Measurements from ENCODE around the gene ANKRD13A. TPM values are rescaled to one million over a fixed set of nuclear protein-coding genes. Genes with fewer than 3 reads are reported as not detected.
"Not testable (repeated sequence)": the region's sequence is repeated elsewhere in the genome, so short reads cannot be mapped to it uniquely, and the experiment has no call there.

Gene ANKRD13A
- total RNA-seq, 4 donors from 2014 or later, result 91.3 to 165 (median 124) TPM

DNA sequence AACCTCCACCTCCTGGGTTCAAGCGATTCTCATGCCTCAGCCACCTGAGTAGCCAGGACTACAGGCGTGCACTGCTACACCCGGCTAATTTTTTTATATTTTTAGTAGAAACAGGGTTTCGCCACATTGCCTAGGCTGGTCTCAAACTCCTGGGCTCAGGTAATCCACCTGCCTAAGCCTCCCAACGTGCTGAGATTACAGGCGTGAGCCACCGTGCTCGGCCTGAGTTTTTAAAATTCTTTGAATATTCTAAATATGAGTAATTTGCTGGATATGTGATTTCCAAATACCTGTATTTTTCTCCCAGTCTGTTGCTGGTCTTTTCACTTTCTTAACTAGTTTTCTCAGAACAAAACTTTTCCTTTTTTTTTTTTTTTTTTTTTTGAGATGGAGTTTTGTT is 30.4 kb upstream of the ANKRD13A start:
- intact Hi-C loops (cut with DNase I), result no loop called here
- Histone ChIP-seq H3K9me3 (no peaks in the 10 kb centered on the region), H3K36me3 (peaks cover 11 to 99% (median 85%) of the 10 kb centered on the region in 4 donors), H3K27ac (replicated peaks in 1 of 4) (no peak overlapping the region), H3K4me1 (no peaks in the 10 kb centered on the region), H3K27me3 (no peaks in the 10 kb centered on the region), H3K4me3 (no peak overlapping the region)
- TF ChIP-seq EP300 (IDR thresholded peaks at IDR 0.05) (no peak), POLR2A (IDR thresholded peaks at IDR 0.05; ENCODE audit: low read depth) (no peak), CTCF (IDR thresholded peaks at IDR 0.05) (no peak), POLR2AphosphoS5 (IDR thresholded peaks at IDR 0.05) (no peak)
- WGBS, result 93% methylated on average over 8 of the region's 8 CpGs
- no peak for DNase-seq (ENCODE audit: extremely low spot score)

- DNase-seq (ENCODE audit: extremely low spot score), result no peak
- H3K27me3 ChIP-seq, result no peaks in the 10 kb centered on the region
- no peak for TF ChIP-seq POLR2AphosphoS5 (IDR thresholded peaks at IDR 0.05)
- TF ChIP-seq EP300 (IDR thresholded peaks at IDR 0.05), result no peak
- no peak for TF ChIP-seq CTCF (IDR thresholded peaks at IDR 0.05)
- WGBS, result 88% methylated on average over 4 of the region's 4 CpGs
- no peaks in the 10 kb centered on the region for H3K9me3 ChIP-seq
- H3K36me3 ChIP-seq, result peaks cover 39 to 99% (median 93%) of the 10 kb centered on the region in 4 donors
- H3K27ac ChIP-seq (replicated peaks in 1 of 4), result no peak overlapping the region
- no peak overlapping the region for H3K4me3 ChIP-seq
- no peaks in the 10 kb centered on the region for H3K4me1 ChIP-seq
- intact Hi-C loops (cut with DNase I), result no loop called here
Observed at GRCh38 chr12:109972821-109973220, 26.4 kb upstream of the ANKRD13A start.

DNA sequence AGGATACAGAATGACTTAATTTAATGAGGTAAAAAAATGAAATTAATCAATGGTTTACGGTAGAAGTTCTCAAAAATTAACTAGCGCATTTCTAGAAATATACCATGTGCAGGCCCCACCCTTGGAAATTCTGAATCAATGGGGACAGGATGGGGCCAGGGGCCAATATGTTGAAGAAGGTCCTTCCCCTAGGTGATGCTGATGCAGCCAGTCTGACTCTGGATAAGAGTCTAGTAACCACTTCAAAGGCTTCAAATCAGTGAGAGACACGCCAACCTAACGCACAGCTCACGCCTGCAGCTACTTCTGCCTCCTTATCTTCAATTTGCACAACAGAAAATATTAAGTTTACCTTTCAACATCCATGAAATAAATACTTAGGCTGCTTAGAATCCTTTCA is 17.9 kb upstream of the ANKRD13A start:
- no peak for DNase-seq (ENCODE audit: extremely low spot score)
- H3K9me3 ChIP-seq, result no peaks in the 10 kb centered on the region
- H3K27ac ChIP-seq (replicated peaks in 1 of 4), result no peak overlapping the region
- peaks cover 68 to 100% (median 96%) of the 10 kb centered on the region in 4 donors for H3K36me3 ChIP-seq
- no peaks in the 10 kb centered on the region for H3K27me3 ChIP-seq
- TF ChIP-seq CTCF (IDR thresholded peaks at IDR 0.05) (no peak), EP300 (IDR thresholded peaks at IDR 0.05) (no peak), POLR2AphosphoS5 (IDR thresholded peaks at IDR 0.05) (no peak), POLR2A (IDR thresholded peaks at IDR 0.05; ENCODE audit: low read depth) (no peak)
- WGBS, result 97% methylated on average over 5 of the region's 5 CpGs
- intact Hi-C loops (cut with DNase I), result no loop called here
- no peak overlapping the region for H3K4me3 ChIP-seq
- H3K4me1 ChIP-seq, result no peaks in the 10 kb centered on the region

GRCh38 chr12:109982210-109982609 is 17.0 kb upstream of the ANKRD13A start:
- no peak for DNase-seq (ENCODE audit: extremely low spot score)
- Histone ChIP-seq H3K27ac (replicated peaks in 1 of 4) (no peak overlapping the region), H3K36me3 (peaks cover 65 to 100% (median 96%) of the 10 kb centered on the region in 4 donors), H3K9me3 (no peaks in the 10 kb centered on the region), H3K4me3 (no peak overlapping the region), H3K27me3 (no peaks in the 10 kb centered on the region), H3K4me1 (no peaks in the 10 kb centered on the region)
- TF ChIP-seq POLR2A (IDR thresholded peaks at IDR 0.05; ENCODE audit: low read depth) (no peak), EP300 (IDR thresholded peaks at IDR 0.05) (no peak), POLR2AphosphoS5 (IDR thresholded peaks at IDR 0.05) (no peak), CTCF (IDR thresholded peaks at IDR 0.05) (no peak)
- intact Hi-C loops (cut with DNase I), result no loop called here

DNA sequence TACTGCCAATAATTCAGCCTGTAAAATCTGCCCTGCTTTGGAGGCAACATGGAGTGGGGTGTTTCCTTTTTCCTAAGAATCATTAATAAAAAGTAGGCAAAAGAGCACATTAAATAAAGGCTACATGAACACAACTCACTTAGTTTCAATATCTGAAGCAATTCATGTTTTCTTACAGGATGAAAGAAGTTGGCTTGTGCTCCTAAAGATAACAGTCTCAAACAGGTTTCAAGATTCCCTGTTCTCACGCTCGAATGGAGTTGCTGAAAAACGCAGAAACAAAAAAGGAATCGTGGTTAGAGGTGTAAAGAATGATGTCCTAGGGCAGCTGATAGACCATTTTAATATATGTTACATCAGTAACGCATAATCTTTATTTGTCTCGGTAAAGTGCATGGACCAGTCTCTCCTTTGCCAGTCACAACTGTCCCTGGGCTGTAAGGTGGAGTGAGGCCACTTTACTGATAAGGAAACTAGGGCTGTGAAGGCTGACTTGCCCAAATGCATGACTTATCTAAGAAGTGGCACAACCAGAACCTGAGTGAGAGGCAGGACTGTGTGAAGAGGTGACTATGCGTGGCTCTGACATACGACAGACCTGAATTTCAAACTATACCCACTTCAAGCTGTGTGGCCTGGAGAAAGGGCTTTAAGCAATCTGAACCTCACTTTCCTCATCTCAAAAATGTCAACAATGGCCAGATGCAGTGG is 15.6 kb upstream of the ANKRD13A start:
- 95% methylated on average over 8 of the region's 8 CpGs for WGBS
- Histone ChIP-seq H3K36me3 (peaks cover 67 to 100% (median 95%) of the 10 kb centered on the region in 4 donors), H3K4me1 (no peaks in the 10 kb centered on the region), H3K27ac (replicated peaks in 1 of 4) (no peak overlapping the region), H3K27me3 (no peaks in the 10 kb centered on the region), H3K9me3 (no peaks in the 10 kb centered on the region), H3K4me3 (no peak overlapping the region)
- no peak for TF ChIP-seq POLR2AphosphoS5 (IDR thresholded peaks at IDR 0.05)
- TF ChIP-seq POLR2A (IDR thresholded peaks at IDR 0.05; ENCODE audit: low read depth), result no peak
- no peak for TF ChIP-seq CTCF (IDR thresholded peaks at IDR 0.05)
- no peak for TF ChIP-seq EP300 (IDR thresholded peaks at IDR 0.05)
- DNase-seq (ENCODE audit: extremely low spot score), result no peak
- intact Hi-C loops (cut with DNase I), result no loop called here

- H3K27ac ChIP-seq (replicated peaks in 1 of 4); intact Hi-C loops (cut with DNase I); H3K27me3 ChIP-seq; H3K9me3 ChIP-seq; DNase-seq (ENCODE audit: extremely low spot score); H3K4me3 ChIP-seq: not testable (repeated sequence)
- Histone ChIP-seq H3K36me3 (peaks cover 40 to 97% (median 86%) of the 10 kb centered on the region in 4 donors), H3K4me1 (peaks cover 9 to 21% (median 19%) of the 10 kb centered on the region in 4 donors)
- WGBS, result 99% methylated on average over 16 of the region's 16 CpGs
Observed at GRCh38 chr12:109986236-109986635, 13.0 kb upstream of the ANKRD13A start.
